GM10847 (cell line): ENCODE data around the gene ANXA1.

Experiments used
- POLR2A ChIP-seq: IDR thresholded peaks from 2 replicates; pipeline ENCODE4 v1.6.1; 2011; ENCODE audit not compliant: insufficient read length; ENCODE audit errors: extremely low read depth

ANXA1 gene

GRCh38 chr9:73135394-73135793 lies 16.3 kb upstream of the ANXA1 start:
- TF ChIP-seq POLR2A, result no peak

- TF ChIP-seq POLR2A, result no peak
Observed at GRCh38 chr9:73137286-73137899, 14.3 kb upstream of the ANXA1 start.

GRCh38 chr9:73137914-73138313 lies 13.8 kb upstream of the ANXA1 start:
- TF ChIP-seq POLR2A, result no peak

GRCh38 chr9:73138516-73138915 lies 13.1 kb upstream of the ANXA1 start:
- TF ChIP-seq POLR2A, result no peak

GRCh38 chr9:73141282-73141681 lies 10.4 kb upstream of the ANXA1 start:
- no peak for TF ChIP-seq POLR2A

GRCh38 chr9:73143711-73144328 lies 7.8 kb upstream of the ANXA1 start:
- no peak for TF ChIP-seq POLR2A

GRCh38 chr9:73146111-73146815 lies 5.4 kb upstream of the ANXA1 start:
- TF ChIP-seq POLR2A, result no peak

GRCh38 chr9:73148447-73148937 lies 3.2 kb upstream of the ANXA1 start:
- no peak for TF ChIP-seq POLR2A

- TF ChIP-seq POLR2A, result no peak
Observed at GRCh38 chr9:73149371-73150067, 2.1 kb upstream of the ANXA1 start.

GRCh38 chr9:73152543-73152844 lies 829 bp downstream of the ANXA1 start:
- TF ChIP-seq POLR2A, result no peak

GRCh38 chr9:73152953-73153352 lies 1.3 kb downstream of the ANXA1 start:
- no peak for TF ChIP-seq POLR2A

- no peak for TF ChIP-seq POLR2A
Observed at GRCh38 chr9:73153793-73154227, 2.1 kb downstream of the ANXA1 start.

GRCh38 chr9:73154271-73154670 lies 2.6 kb downstream of the ANXA1 start:
- TF ChIP-seq POLR2A, result no peak

GRCh38 chr9:73154722-73155121 lies 3.1 kb downstream of the ANXA1 start:
- no peak for TF ChIP-seq POLR2A

- no peak for TF ChIP-seq POLR2A
Observed at GRCh38 chr9:73155377-73155776, 3.7 kb downstream of the ANXA1 start.
